ENCODE data around the gene UBQLN3.

DNA sequence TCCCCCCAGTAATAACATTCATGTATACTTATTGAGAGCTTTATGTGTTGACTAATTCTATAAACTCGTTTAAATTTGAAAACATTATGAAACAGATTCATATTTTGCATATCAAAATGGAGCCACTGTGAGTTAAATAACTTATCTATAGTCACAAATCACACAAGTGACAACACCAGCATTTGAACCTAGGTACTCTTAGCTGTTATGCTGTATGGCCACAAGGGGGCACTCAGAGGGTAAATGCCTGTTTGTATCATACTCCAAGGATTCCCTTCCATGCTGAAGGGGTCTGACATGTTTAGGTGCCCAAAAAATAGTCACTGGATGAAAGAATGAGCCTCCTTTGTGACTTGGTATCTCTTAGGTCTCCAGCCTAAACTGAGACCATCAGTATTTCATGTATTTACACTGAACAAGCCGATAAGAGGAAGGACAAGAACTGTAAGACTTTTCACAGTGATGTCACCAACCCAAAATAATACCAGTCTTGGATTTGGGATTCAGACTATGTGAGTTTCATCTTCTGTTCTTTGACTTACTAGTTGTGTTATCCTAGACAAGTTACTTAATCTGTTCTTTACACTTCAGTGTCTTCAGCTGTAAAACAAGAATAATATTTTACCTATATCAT, 33.5 kb downstream of the UBQLN3 start:
- TF ChIP-seq POLR2A (IDR thresholded peaks at IDR 0.05; ENCODE audit: low read depth, low read length) (no peak), POLR2AphosphoS5 (IDR thresholded peaks at IDR 0.05; ENCODE audit: insufficient read depth, low read depth, low read length) (no peak), EZH2 (IDR thresholded peaks at IDR 0.05; ENCODE audit: borderline replicate concordance, low read depth, low read length, severe bottlenecking) (no peak), JUN (IDR thresholded peaks at IDR 0.05; ENCODE audit: borderline replicate concordance, insufficient read depth, insufficient read length, low read depth) (no peak), FOS (IDR thresholded peaks at IDR 0.05; ENCODE audit: borderline replicate concordance, insufficient read depth, low read length) (no peak)
- TF ChIP-seq, protein P1, sequence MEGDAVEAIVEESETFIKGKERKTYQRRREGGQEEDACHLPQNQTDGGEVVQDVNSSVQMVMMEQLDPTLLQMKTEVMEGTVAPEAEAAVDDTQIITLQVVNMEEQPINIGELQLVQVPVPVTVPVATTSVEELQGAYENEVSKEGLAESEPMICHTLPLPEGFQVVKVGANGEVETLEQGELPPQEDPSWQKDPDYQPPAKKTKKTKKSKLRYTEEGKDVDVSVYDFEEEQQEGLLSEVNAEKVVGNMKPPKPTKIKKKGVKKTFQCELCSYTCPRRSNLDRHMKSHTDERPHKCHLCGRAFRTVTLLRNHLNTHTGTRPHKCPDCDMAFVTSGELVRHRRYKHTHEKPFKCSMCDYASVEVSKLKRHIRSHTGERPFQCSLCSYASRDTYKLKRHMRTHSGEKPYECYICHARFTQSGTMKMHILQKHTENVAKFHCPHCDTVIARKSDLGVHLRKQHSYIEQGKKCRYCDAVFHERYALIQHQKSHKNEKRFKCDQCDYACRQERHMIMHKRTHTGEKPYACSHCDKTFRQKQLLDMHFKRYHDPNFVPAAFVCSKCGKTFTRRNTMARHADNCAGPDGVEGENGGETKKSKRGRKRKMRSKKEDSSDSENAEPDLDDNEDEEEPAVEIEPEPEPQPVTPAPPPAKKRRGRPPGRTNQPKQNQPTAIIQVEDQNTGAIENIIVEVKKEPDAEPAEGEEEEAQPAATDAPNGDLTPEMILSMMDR (IDR thresholded peaks at IDR 0.05; ENCODE audit: extremely low read depth in 1 of 2, insufficient read depth in 1 of 2, low read depth in 1 of 2, low read length in 2 of 2), result peak; percentile 67 to 71
- TF ChIP-seq, protein P2, sequence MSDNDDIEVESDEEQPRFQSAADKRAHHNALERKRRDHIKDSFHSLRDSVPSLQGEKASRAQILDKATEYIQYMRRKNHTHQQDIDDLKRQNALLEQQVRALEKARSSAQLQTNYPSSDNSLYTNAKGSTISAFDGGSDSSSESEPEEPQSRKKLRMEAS (IDR thresholded peaks at IDR 0.05; ENCODE audit: insufficient read depth, insufficient read length), result no peak

All from endothelial cell of umbilical vein (primary cell).